OCI-LY7 (cell line): Measurements from ENCODE around the gene GGN. TPM values are rescaled to one million over a fixed set of nuclear protein-coding genes. Genes with fewer than 3 reads are reported as not detected.
A peak's percentile ranks its signal among the peaks of the same experiment; 100 is the strongest.

Experiments used
- BruUV-seq: library from RNA; stranded (reverse); fragments of 400-500 nt; replicated peaks from 2 replicates; lab custom pipeline; 2021; lab: Mats Ljungman, UMichigan
- CTCF ChIA-PET: fragments of 300-600 bp; sonication (Branson Sonifier 250); formaldehyde crosslinking; loops from one replicate; lab custom pipeline; 2022; ENCODE audit warnings: antibody characterized with exemption; ENCODE audit not compliant: unreplicated experiment; lab: Charles Lee
- POLR2A ChIA-PET: fragments of 300-600 bp; sonication (Branson Sonifier 250); formaldehyde crosslinking; loops from one replicate; lab custom pipeline; 2022; ENCODE audit warnings: antibody characterized with exemption; lab: Charles Lee
- DNase-seq: peaks from one replicate; pipeline ENCODE4 v3.0.0-alpha.2; 2015; ENCODE audit warnings: low spot score
- H2AFZ ChIP-seq: fragments of 200-600 bp; sonication (generic), shearing (Covaris generic); 2 replicates; pipeline ENCODE4 v1.6.1; 2014; ENCODE audit warnings: mild to moderate bottlenecking, antibody characterized with exemption, low read length, moderate library complexity
- H3K27ac ChIP-seq: fragments of 200-600 bp; sonication (generic); 2 replicates; pipeline ENCODE4 v1.5.1; 2014; ENCODE audit warnings: mixed run types, low read depth, mild to moderate bottlenecking, moderate library complexity, low read length, inconsistent platforms; ENCODE audit not compliant: poor library complexity, severe bottlenecking
- H3K36me3 ChIP-seq: fragments of 200-600 bp; sonication (generic); 2 replicates; pipeline ENCODE4 v1.6.1; 2014; ENCODE audit warnings: mild to moderate bottlenecking, antibody characterized with exemption, low read length, moderate library complexity, mixed read lengths; ENCODE audit not compliant: insufficient read depth
- H3K4me1 ChIP-seq: fragments of 200-600 bp; sonication (generic); 2 replicates; pipeline ENCODE4 v1.5.1; 2014; ENCODE audit warnings: mild to moderate bottlenecking, low read length; ENCODE audit not compliant: insufficient read depth, poor library complexity, severe bottlenecking
- H3K4me2 ChIP-seq: fragments of 200-600 bp; sonication (generic); 2 replicates; pipeline ENCODE4 v1.6.1; 2014; ENCODE audit warnings: mild to moderate bottlenecking, low read length
- H3K4me3 ChIP-seq: fragments of 200-600 bp; sonication (generic); 2 replicates; pipeline ENCODE4 v1.5.1; 2014; ENCODE audit warnings: mild to moderate bottlenecking, low read depth, low read length; ENCODE audit not compliant: poor library complexity, severe bottlenecking
- H3K79me2 ChIP-seq: fragments of 200-600 bp; sonication (generic); 2 replicates; pipeline ENCODE4 v1.6.1; 2016; ENCODE audit warnings: low read depth, mild to moderate bottlenecking, low read length, moderate library complexity, mixed read lengths; ENCODE audit not compliant: insufficient read depth
- H3K9me2 ChIP-seq: fragments of 200-600 bp; sonication (generic); 2 replicates; pipeline ENCODE4 v1.6.1; 2016; ENCODE audit warnings: mild to moderate bottlenecking, low read length, mixed read lengths; ENCODE audit not compliant: insufficient read depth
- H3K9me3 ChIP-seq: fragments of 200-600 bp; sonication (generic); 2 replicates; pipeline ENCODE4 v1.6.1; 2014; ENCODE audit warnings: mild to moderate bottlenecking, mixed run types, low read length, mixed read lengths
- H4K20me1 ChIP-seq: fragments of 200-600 bp; sonication (generic); 2 replicates; pipeline ENCODE4 v1.6.1; 2014; ENCODE audit warnings: mild to moderate bottlenecking, antibody characterized with exemption, low read length, moderate library complexity, mixed read lengths; ENCODE audit not compliant: insufficient read depth
- EZH2phosphoT487 ChIP-seq: fragments of 200-600 bp; sonication (generic); IDR thresholded peaks from 2 replicates; pipeline ENCODE4 v1.6.1; 2018; ENCODE audit warnings: low read depth, borderline replicate concordance, mild to moderate bottlenecking, mixed run types, antibody characterized with exemption, low read length, moderate library complexity, mixed read lengths
- intact Hi-C: fragments of 100-400 bp; cut with micrococcal nuclease; formaldehyde crosslinking; loops from one replicate; pipeline ENCODE4 v1.10.0; 2022; ENCODE audit not compliant: unreplicated experiment
- total RNA-seq, 2 experiments: library from RNA; depleted of rRNA in 1 of 2; stranded (reverse); fragments of >200 nt in 1 of 2; shearing (Covaris generic) in 1 of 2; gene quantifications; 2 replicates each; pipeline ENCODE4 v1.2.3, GENCODE V29; 2014 to 2022
- TF ChIP-seq, protein P1 (sequence below): fragments of 200-600 bp; sonication (generic); conservative IDR thresholded peaks from 2 replicates; pipeline ENCODE4 v1.5.1; 2014; ENCODE audit warnings: mild to moderate bottlenecking, antibody characterized with exemption, low read length, moderate library complexity, mixed read lengths

Gene GGN
- total RNA-seq, 2 experiments from 2014 or later = not detected

DNA sequence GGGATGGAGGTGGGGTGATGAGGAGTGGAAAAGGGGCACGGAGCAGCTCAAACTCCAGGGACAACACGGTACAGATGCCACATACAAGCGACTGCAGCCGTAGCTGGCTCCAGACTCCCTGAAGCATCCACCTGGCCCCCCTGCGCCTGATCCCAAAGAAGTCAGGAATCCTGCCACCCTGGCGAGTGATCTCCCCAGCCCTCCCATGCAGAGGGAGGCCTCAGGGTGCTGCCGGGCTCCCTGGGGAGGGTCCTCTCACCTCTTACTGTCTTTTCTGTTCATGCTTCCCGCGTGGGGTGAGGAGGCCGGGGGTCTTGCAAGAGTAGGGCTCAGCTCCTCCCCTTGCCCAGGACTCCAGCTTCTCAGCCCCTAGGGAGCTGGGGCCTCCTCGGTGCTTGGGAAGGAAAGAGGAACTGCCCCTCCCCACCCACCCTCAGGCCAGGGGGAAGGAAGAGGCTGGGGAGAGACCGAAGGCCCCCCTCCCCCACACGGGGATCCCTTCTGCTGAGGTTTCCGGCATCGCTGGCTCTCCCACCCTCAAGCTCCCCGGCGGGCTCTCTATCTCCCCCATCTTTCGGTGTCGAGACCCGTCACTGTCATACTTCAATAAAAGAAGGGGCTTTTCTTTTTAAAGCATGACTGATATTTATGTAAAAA lies 38.1 kb upstream of the GGN start, which contains the start of gene RASGRP4:
TSS of gene RASGRP4 (minus strand) at position 410 of the 657 bp plus-strand sequence. CDS start at position 282, 128 bp downstream.
- ChIA-PET POLR2A (interaction anchor here (0.6 kb wide), 2 partner anchors 134 to 154 kb away, joined by 3 read pairs; no protein-coding TSS in a partner anchor), CTCF (interaction anchor here (0.6 kb wide), 1 partner anchor 222 kb away, joined by 3 read pairs; the partner anchor contains the start of gene ACTN4)
- no TSS peak for BruUV-seq
- H3K9me3 ChIP-seq = no peaks in the 10 kb centered on the region
- TF ChIP-seq EZH2phosphoT487 = no peak
- TF ChIP-seq, protein P1, sequence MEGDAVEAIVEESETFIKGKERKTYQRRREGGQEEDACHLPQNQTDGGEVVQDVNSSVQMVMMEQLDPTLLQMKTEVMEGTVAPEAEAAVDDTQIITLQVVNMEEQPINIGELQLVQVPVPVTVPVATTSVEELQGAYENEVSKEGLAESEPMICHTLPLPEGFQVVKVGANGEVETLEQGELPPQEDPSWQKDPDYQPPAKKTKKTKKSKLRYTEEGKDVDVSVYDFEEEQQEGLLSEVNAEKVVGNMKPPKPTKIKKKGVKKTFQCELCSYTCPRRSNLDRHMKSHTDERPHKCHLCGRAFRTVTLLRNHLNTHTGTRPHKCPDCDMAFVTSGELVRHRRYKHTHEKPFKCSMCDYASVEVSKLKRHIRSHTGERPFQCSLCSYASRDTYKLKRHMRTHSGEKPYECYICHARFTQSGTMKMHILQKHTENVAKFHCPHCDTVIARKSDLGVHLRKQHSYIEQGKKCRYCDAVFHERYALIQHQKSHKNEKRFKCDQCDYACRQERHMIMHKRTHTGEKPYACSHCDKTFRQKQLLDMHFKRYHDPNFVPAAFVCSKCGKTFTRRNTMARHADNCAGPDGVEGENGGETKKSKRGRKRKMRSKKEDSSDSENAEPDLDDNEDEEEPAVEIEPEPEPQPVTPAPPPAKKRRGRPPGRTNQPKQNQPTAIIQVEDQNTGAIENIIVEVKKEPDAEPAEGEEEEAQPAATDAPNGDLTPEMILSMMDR = no peak
- H3K27ac ChIP-seq = no peak within 1 kb of the TSS
- H3K4me2 ChIP-seq = 0 out of 2 replicates have a peak within 1 kb of the TSS, but pooled peaks have one; percentile 0
- H3K4me3 ChIP-seq = no peak within 1 kb of the TSS
- H2AFZ ChIP-seq = no peak within 1 kb of the TSS
- no peaks in the 10 kb centered on the region for H4K20me1 ChIP-seq
- H3K36me3 ChIP-seq = no peaks in the 10 kb centered on the region
- intact Hi-C loops = no loop called here
- H3K9me2 ChIP-seq = no peaks in the 10 kb centered on the region
- DNase-seq = no peak
- no peaks in the 10 kb centered on the region for H3K4me1 ChIP-seq
- no peaks in the 10 kb centered on the region for H3K79me2 ChIP-seq

DNA sequence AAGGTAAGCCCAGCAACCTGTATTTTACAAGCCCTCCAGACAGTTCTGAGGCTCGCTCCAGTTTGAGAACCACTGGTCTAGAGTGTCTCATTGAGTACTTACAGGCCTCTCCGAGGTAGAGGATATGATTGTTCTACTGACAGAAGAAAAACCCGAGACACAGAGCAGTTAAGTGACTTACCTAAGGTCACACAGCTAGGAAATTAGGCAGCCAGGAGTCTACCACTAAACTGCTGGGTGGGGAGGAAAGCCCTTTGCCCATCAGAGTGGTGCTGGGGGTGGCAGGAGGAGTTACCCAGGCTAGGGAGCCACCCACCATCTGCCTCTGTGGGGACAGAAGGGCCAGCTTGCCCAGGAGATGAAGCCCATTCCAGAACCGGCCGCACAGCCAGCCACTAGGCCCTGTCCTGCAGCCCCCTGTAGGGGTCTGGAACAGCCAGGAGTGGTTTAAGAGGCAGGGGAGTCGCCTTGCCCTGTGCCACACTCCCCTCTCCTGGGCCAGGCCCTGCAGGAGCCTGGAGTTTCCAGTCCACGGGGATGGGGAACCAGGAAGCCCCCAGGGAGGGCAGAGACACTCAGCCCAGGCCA lies 37.5 kb upstream of the GGN start:
- Histone ChIP-seq H3K27ac (no peak overlapping the region), H3K36me3 (no peaks in the 10 kb centered on the region), H3K9me3 (no peaks in the 10 kb centered on the region), H4K20me1 (no peaks in the 10 kb centered on the region), H3K4me2 (no peak overlapping the region), H3K79me2 (no peaks in the 10 kb centered on the region), H3K9me2 (no peaks in the 10 kb centered on the region), H3K4me3 (no peak overlapping the region), H2AFZ (no peak overlapping the region), H3K4me1 (no peaks in the 10 kb centered on the region)
- no peak for TF ChIP-seq EZH2phosphoT487
- TF ChIP-seq, protein P1 = no peak
- intact Hi-C loops = no loop called here
- CTCF ChIA-PET = interaction anchor here (0.6 kb wide), 1 partner anchor 222 kb away, joined by 3 read pairs; the partner anchor contains the start of gene ACTN4
- no TSS peak for BruUV-seq
- POLR2A ChIA-PET = interaction anchor here (0.6 to 0.7 kb wide), 3 partner anchors 135 to 283 kb away, joined by 3 to 4 read pairs (median 4); no protein-coding TSS in a partner anchor
- DNase-seq = no peak
